ENCODE measurements around the gene CACNB2. TPM values are rescaled to one million over a fixed set of nuclear protein-coding genes. Genes with fewer than 3 reads are reported as not detected.

Gene CACNB2
- total and polyA plus RNA-seq, 2 donors (not counting 3 experiments of a cell fraction or from before 2014, with no cell fraction given) = not detected

DNA sequence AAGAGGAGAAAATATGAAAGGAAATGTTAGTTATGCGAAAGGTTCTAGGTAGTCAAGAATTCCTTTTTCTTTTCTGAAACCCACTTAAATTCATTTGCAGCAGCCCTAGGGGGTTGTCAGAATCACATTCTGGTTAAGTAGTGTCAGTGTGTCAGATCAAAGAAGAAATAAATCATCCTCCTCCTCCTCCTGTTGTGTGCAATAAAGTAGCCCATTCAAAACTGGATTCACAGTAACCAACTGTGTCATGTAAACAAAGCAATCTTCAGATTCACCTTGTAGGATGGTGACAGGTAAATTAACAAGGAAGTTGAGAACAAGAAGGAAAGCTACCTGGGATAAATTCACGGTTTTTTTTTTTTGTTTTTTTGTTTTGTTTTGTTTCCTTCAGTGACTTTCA is 383.6 kb downstream of the CACNB2 start:
- no TSS peak for BruUV-seq (replicated peaks)
- ChIA-PET POLR2A (no interaction called here), CTCF (no interaction called here)
- H3K9me3 ChIP-seq (replicated peaks; ENCODE audit: control insufficient read depth, insufficient read depth, low read length) = no peaks in the 10 kb centered on the region
- H3K27ac ChIP-seq (ENCODE audit: insufficient read depth, low read depth, low read length) = no peak overlapping the region
- no peaks in the 10 kb centered on the region for H3K4me1 ChIP-seq (ENCODE audit: control insufficient read depth, extremely low read depth, insufficient read depth, low read length)
- no peaks in the 10 kb centered on the region for H4K20me1 ChIP-seq (replicated peaks; ENCODE audit: control insufficient read depth, extremely low read depth, insufficient read depth, low read length)
- H3K36me3 ChIP-seq (ENCODE audit: control insufficient read depth in 2 of 2, extremely low read depth in 1 of 2, insufficient read depth in 2 of 2, low read length in 2 of 2) = no peaks in the 10 kb centered on the region
- DNase-seq (ENCODE audit: low read depth, low spot score) (no peak), FAIRE-seq (no peak)
- H2AFZ ChIP-seq (ENCODE audit: low read depth, low read length) = no peak overlapping the region
- H3K4me2 ChIP-seq (ENCODE audit: insufficient read depth, low read length) = no peak overlapping the region
- H3K4me3 ChIP-seq (replicated peaks in 1 of 3; ENCODE audit: insufficient read depth in 1 of 3, low read depth in 1 of 3, low read length in 3 of 3) = no peak overlapping the region
- no peaks in the 10 kb centered on the region for H3K9me1 ChIP-seq (replicated peaks; ENCODE audit: control insufficient read depth, extremely low read depth, insufficient read depth, low read length)
- H3K79me2 ChIP-seq (ENCODE audit: control insufficient read depth, insufficient read depth, low read length) = no peaks in the 10 kb centered on the region
- intact Hi-C loops (cut with micrococcal nuclease) = no loop called here
- H3K9ac ChIP-seq (replicated peaks; ENCODE audit: extremely low read depth, insufficient read depth, low read length) = no peak overlapping the region
- dilution Hi-C loops (cut with MboI; ENCODE audit: extremely low pct_ligation_motif_present, low sequenced_read_pairs) = no loop called here
- TF ChIP-seq, protein P1, sequence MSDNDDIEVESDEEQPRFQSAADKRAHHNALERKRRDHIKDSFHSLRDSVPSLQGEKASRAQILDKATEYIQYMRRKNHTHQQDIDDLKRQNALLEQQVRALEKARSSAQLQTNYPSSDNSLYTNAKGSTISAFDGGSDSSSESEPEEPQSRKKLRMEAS (IDR thresholded peaks at IDR 0.05; ENCODE audit: insufficient read depth, insufficient read length) = no peak
- TF ChIP-seq POLR2AphosphoS5 (IDR thresholded peaks at IDR 0.05; ENCODE audit: insufficient read depth, low read depth, low read length) (no peak), POLR2A (IDR thresholded peaks at IDR 0.05; ENCODE audit: low read depth, low read length) (no peak), EZH2 (IDR thresholded peaks at IDR 0.05; ENCODE audit: borderline replicate concordance, low read depth, low read length, severe bottlenecking) (no peak), JUN (IDR thresholded peaks at IDR 0.05; ENCODE audit: borderline replicate concordance, insufficient read depth, insufficient read length, low read depth) (no peak), GATA2 (IDR thresholded peaks at IDR 0.05; ENCODE audit: insufficient read depth, insufficient read length, low read depth, low read length) (no peak), FOS (IDR thresholded peaks at IDR 0.05; ENCODE audit: borderline replicate concordance, insufficient read depth, low read length) (no peak), MYC (IDR thresholded peaks at IDR 0.05; ENCODE audit: low read depth, low read length) (no peak)
- TF ChIP-seq, protein P2, sequence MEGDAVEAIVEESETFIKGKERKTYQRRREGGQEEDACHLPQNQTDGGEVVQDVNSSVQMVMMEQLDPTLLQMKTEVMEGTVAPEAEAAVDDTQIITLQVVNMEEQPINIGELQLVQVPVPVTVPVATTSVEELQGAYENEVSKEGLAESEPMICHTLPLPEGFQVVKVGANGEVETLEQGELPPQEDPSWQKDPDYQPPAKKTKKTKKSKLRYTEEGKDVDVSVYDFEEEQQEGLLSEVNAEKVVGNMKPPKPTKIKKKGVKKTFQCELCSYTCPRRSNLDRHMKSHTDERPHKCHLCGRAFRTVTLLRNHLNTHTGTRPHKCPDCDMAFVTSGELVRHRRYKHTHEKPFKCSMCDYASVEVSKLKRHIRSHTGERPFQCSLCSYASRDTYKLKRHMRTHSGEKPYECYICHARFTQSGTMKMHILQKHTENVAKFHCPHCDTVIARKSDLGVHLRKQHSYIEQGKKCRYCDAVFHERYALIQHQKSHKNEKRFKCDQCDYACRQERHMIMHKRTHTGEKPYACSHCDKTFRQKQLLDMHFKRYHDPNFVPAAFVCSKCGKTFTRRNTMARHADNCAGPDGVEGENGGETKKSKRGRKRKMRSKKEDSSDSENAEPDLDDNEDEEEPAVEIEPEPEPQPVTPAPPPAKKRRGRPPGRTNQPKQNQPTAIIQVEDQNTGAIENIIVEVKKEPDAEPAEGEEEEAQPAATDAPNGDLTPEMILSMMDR (IDR thresholded peaks at IDR 0.05; ENCODE audit: extremely low read depth in 1 of 2, insufficient read depth in 1 of 2, low read depth in 1 of 2, low read length in 2 of 2) = no peak
- no peaks in the 10 kb centered on the region for H3K27me3 ChIP-seq (ENCODE audit: control insufficient read depth in 2 of 2, insufficient read depth in 2 of 2, low read length in 2 of 2)

Data from endothelial cell of umbilical vein (primary cell).